Testis (tissue), 2 donors: ENCODE results near the gene ZNF335.

Source experiments
- POLR2A ChIP-seq: fragments of 450-650 bp; IDR thresholded peaks from one replicate; pipeline ENCODE4 v1.6.1; 2017; ENCODE audit warnings: antibody characterized with exemption, mild to moderate bottlenecking, moderate library complexity
- TF ChIP-seq, protein P1 (sequence below), 3 experiments: fragments of 450-650 bp in 2 of 3; fragments of 200-600 bp in 1 of 3; sonication (generic) in 1 of 3; IDR thresholded peaks; one replicate each; pipeline ENCODE4 v1.5.1; 2016 to 2019; ENCODE audit warnings: antibody characterized with exemption in 3 of 3, mild to moderate bottlenecking in 2 of 3, moderate library complexity in 1 of 3

DNA sequence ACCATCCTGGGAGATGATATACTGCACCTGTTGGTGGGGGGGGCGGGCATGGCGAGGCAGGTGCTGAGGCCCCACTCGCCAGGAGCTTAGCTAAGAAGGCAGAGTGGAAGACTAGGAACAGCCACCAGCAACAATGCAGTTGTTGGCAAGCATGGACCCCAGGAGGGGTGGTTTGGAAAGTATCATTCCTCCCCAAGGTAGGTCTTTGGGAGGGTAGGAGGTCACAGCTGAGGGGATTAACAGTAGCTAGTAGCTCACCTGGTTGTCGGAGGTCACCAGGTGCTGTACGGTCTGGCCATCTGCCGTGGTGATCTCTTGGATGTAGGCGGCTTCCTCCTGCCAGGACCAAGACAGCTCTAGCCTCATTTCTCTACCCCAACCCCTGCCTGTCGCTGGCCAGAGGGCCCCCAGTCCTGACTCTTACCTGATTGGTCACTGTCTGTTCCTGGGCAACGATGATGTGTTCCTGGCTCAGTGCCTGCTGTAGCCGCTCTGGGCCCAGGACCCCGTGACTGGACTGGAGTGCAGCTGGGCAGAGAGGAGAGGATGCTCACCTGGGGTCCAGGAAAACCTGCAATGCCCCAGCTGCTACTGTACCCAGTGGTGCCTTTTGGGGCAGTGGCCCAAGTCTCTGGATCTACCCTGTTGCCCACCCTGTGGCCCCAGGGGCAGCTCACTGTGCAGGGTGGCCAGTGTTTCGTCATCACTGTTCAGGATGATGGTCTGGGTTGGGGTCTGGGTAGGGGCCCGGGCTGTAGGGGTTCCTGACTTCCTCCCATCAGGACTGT, 22.3 kb downstream of the ZNF335 start:
- TF ChIP-seq, protein P1, sequence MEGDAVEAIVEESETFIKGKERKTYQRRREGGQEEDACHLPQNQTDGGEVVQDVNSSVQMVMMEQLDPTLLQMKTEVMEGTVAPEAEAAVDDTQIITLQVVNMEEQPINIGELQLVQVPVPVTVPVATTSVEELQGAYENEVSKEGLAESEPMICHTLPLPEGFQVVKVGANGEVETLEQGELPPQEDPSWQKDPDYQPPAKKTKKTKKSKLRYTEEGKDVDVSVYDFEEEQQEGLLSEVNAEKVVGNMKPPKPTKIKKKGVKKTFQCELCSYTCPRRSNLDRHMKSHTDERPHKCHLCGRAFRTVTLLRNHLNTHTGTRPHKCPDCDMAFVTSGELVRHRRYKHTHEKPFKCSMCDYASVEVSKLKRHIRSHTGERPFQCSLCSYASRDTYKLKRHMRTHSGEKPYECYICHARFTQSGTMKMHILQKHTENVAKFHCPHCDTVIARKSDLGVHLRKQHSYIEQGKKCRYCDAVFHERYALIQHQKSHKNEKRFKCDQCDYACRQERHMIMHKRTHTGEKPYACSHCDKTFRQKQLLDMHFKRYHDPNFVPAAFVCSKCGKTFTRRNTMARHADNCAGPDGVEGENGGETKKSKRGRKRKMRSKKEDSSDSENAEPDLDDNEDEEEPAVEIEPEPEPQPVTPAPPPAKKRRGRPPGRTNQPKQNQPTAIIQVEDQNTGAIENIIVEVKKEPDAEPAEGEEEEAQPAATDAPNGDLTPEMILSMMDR (IDR thresholded peaks at IDR 0.05), result no peak
- TF ChIP-seq POLR2A, result no peak
